Hippocampal formation (tissue), 2 donors: ENCODE results near the gene POU6F2.
"Not testable (repeated sequence)": the region's sequence is repeated elsewhere in the genome, so short reads cannot be mapped to it uniquely, and the experiment has no call there.

Experiments
- DNase-seq, 2 donors: peaks; one replicate each; lab custom pipeline; 2025; lab: John Stamatoyannopoulos, UW

Gene POU6F2

DNA sequence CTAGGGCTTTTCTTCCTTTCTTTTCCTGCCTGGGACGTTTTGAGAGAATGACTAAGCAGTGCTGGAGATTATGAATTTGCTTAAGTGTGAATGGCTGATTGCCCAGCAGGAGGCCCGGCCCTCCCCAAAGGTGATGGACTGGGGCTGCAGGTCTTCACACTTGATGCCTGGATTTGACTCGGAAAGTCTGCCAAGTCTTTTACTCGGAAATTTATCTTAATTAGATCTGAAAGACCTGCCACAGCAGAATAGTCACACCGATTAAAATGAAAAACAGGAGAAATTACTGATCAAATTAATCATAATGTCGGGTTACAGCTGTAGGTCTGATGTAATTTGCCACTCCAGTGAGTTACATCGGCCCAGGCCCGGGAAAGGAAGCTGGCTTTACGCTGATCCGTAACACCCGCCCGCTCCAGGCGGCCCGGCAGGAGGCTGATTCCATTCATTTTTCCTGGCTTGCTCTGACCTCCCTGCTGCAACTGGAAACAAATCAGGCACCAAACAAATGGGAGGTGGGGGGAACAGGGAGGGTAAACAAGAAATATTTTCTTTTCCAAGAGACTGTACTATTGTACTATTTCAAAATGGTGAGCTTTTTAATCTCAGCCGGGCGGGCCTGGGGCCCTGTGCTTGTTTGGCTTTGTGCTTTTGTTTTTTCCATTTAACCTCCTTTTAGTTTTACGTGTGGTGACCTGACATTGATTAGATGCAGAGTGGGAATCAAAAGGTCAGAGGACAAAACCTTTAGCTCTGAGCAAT is 376.1 kb downstream of the POU6F2 start:
- no peak for DNase-seq

GRCh38 chr7:39355664-39356063 is 378.0 kb downstream of the POU6F2 start:
- DNase-seq, result no peak

DNA sequence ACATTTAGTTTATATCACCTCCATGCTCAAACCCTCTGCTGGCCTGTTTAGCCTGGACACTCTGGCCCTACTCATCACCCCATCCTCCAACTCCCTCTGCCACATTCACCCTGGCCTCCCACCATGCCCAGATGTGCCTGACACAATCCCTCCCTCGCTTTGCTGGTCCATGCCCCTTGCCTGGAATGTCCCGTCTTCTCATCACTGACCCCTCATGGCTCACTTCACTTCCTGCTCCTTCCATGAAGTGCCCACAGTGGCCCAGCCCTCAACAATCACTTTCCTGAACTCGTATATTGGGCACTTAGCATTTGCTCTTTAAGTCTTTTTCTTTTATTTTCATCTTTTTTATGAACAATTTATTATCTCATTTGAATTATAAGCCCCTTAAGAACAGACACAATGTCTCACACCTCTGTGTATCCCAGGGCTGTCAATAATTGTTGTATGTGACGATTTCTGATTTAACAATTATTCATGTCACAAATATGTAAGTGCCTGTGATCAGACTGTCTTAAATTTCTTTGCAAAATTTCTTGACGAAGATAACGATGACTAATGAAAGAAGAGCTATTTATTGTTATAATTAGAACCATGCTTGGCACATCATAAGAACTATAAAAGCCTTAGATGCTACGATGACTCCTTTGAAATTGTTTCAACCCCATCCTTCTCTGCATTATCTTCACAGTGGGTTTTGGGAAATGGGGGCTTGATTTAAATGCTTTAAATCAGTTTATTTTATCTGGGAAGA is 378.6 kb downstream of the POU6F2 start:
- DNase-seq, result no peak

GRCh38 chr7:39357648-39358047 is 379.9 kb downstream of the POU6F2 start:
- no peak for DNase-seq

- DNase-seq, result no peak
Observed at GRCh38 chr7:39360038-39360437, 382.3 kb downstream of the POU6F2 start.

DNA sequence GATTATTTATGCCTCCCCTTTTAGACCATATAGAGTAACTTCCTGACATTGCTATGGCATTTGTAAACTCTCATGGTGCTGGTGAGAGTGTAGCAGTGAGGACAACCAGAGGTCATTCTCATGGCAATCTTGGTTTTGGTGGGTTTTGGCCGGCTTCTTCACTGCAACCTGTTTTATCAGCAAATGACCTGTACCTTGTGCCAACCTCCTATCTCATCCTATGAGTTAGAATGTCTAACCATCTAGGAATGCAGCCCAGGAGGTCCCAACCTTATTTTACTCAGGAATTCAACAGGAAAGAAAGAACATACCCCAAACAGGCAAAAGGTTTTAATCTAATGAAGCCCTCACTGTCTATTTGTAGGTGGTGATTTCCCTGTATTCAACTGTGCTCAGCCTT is 383.1 kb downstream of the POU6F2 start:
- no peak for DNase-seq

DNA sequence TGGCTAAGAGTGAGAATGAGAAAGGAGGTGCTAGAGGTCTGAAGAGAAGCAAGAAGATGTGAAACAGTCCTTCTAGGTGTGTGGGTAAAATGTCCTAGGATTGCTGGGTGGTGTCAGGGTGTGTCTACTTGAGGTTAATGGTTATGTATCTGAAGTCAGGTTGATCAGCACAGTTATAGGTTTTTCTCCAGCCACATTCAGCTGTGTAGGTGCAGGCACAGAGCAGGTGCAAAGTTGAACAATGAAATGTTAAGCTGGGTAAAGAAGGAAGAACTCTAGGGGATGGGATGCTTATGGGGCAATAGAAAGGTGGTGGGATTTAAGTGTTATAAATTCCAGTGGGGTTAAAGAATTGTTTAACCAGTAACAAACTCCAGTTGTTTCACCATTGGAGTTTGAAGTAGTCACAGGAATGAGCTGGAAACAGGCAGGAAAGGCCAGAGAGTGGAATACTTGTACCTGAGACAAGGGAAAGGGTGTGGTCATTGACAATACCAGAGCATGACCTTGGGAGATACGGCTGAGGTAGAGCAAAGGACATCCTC is 388.1 kb downstream of the POU6F2 start:
- DNase-seq, result no peak

DNA sequence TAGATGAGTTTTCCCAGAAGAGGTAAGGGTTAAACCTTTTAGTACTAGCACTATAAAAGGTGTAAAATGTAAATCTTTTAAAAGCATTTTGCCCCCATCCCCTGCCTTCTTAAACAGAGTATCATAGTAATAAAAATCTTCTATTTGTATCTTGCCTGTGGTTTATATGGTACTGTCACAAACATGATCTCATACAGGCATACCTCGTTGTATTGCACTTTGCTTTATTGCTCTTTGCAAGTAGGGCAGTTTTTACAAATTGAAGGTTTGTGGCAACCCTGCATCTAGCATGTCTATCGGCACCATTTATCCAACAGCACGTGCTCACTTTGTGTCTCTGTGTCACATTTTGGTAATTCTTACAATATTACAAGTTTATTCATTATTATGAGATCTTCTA is 389.7 kb downstream of the POU6F2 start:
- DNase-seq, result no peak

- DNase-seq, result no peak
Observed at GRCh38 chr7:39367943-39368342, 390.2 kb downstream of the POU6F2 start.

- DNase-seq, result no peak
Observed at GRCh38 chr7:39372383-39372782, 394.7 kb downstream of the POU6F2 start.

DNA sequence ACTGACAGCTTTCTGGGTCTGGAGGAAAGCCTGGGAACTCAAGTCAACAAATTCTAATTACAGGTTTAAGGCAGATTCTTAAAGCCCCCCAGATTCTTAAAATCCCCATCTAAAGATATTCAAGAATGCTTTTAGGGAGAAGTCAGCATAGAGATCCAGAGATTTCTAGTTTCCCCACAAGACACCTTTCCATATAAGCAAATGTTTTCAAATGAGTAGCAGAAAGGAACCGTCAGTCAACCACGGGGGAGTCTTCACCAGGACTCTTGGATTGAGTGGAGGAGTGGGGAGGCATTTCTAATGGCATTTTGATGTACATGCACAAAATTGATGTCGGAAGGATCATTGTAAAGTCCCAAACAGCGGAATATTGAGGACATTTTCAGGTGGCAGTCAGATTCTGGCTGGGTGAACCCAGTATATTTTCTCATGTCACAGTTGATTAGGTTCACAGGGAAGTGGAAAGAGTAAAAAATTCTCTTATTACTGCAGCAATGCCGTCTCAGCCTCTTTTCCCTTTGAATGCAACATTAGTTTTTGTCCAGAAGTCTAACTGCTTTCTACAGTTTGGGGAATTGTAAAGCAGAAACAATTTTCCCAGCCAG is 396.8 kb downstream of the POU6F2 start:
- no peak for DNase-seq

GRCh38 chr7:39375047-39375873 is 397.6 kb downstream of the POU6F2 start:
- DNase-seq, result no peak

DNA sequence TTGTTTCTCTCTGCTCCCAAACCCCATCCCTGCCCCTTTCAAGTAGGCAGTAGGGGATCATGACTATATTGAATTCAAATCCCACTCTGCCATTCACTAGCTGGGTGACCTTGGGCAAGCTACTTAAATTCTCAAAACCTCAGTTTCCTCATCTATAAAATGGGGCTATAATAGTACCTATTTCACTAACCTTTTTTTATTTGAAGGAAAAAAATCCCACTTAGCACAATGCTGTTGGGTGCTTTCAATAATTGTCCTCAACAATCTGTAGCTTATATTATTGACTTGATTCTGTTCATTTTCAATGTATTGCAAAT is 398.1 kb downstream of the POU6F2 start:
- no peak for DNase-seq

DNA sequence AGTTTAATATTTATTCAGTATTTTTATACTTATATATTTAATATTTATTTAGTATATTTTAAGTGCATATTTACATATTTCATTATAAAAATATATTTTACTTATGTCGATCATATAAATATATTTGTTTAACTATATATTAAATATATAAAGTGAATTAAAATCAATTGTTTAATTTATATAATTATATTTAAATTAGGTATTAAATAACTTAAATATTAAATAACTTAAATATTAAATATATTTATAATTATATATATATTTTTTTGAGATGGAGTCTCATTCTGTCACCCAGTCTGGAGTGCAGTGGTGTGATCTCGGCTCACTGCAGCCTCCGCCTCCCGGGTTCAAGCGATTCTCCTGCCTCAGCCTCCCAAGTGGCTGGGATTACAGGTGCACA is 399.2 kb downstream of the POU6F2 start:
- DNase-seq, result not testable (repeated sequence)

- DNase-seq, result no peak
Observed at GRCh38 chr7:39379416-39379815, 401.7 kb downstream of the POU6F2 start.

GRCh38 chr7:39383136-39383535 is 405.4 kb downstream of the POU6F2 start:
- DNase-seq, result no peak

- no peak for DNase-seq
Observed at GRCh38 chr7:39384386-39384785, 406.7 kb downstream of the POU6F2 start.

- no peak for DNase-seq
Observed at GRCh38 chr7:39386718-39387117, 409.0 kb downstream of the POU6F2 start.

GRCh38 chr7:39392151-39392550 is 414.4 kb downstream of the POU6F2 start:
- DNase-seq, result no peak

DNA sequence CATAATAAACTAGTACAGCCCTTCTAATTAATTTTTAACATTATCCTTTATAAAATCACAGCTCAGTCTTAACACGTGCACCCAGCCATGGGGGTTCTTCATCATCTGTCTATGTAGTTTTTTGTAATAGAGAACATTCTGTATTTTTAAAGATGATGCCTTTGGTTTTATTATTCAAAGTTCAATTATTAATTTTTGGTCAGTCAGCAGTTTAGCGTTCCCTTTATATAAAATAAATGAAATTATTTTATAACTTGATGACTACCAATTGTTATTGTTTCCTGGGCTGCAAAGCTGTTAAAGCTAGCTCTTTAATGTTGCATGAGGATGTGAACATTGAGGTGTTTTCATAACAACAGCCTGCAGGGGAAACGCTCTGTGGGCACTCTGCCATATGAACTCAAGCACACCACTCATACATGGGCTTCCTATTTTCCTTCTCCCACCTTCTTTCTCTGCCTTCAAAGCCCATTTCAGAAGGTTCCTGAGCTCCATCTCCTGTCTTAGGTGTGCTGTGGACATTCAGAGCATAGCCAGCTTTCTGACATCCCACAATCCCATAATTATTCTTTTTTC is 416.5 kb downstream of the POU6F2 start:
- no peak for DNase-seq

DNA sequence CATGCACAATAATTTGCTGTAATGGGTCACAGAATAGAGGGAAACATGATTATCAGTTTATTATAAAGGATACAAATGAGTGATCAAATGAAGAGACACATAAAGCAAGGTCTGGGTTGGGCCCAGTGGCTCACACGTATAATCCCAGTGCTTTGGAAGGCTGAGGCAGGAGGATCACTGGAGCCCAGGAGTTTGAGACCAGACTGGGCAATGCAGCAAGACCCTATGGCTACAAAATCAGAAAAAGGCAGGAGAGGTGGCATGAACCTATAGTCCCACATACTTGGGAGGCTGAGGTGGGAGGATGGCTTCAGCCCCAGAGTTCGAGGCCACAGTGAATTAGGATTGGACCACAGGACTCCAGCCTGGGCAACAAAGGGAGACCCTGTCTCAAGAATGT is 421.7 kb downstream of the POU6F2 start:
- DNase-seq, result no peak

DNA sequence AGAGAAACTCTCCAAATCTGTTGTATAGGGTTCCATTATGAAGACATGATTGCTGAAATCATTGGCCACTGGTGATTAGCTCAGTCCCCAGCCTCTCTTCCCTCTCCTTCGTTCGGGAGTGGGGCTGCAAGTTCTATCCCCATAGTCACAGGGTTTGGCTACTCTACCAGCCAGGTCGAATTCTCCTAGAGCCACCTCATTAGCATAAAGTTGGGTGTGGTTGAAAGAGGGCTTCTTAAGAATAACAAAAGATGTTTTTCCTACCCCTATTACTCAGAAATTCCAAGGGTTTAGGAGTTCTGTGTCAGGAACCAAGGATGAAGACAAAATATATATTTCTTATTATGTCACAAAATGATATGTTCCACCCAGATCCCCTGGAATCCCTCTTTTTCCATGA is 422.3 kb downstream of the POU6F2 start:
- no peak for DNase-seq
